ENCODE results near the gene CACNB3.
"Not testable (repeated sequence)": the region's sequence is repeated elsewhere in the genome, so short reads cannot be mapped to it uniquely, and the experiment has no call there.

Gene CACNB3

DNA sequence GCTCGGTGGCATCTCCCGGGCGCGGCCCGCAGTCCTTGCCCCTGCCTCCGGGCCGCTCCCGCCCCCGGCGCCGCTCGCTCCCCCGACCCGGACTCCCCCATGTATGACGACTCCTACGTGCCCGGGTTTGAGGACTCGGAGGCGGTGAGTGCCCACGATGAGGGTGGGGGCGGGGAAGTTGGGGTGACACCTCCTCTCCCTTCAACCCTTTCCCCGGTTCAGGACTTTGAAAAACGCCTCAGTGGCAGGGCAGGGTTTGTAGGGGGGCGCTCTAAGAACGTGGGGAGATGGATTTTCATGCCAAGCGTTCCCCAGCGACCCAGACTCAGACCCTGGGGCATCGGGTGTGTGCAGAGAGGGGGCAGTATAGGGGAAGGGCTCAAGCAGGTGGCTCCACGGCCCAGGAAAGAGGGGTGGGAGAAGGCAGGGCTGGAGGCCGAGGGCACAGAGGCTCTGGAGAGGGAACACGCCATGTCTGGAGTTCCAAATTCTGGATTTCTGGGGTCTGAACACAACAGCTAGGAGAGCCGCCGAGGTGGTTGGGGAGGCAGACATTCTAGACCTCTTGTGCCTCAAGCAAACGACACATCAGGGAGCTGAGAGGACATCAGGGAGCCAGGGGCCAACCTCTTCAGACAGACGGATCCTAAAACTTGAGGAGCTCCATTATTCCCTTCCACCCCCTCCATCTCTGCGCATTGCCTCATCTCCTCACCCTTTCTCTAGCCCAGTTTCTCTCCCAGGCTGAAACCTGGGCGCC lies 715 bp downstream of the CACNB3 start:
- DNase-seq (ENCODE audit: low read depth in 1 of 2, low spot score in 1 of 2): no peak

DNA sequence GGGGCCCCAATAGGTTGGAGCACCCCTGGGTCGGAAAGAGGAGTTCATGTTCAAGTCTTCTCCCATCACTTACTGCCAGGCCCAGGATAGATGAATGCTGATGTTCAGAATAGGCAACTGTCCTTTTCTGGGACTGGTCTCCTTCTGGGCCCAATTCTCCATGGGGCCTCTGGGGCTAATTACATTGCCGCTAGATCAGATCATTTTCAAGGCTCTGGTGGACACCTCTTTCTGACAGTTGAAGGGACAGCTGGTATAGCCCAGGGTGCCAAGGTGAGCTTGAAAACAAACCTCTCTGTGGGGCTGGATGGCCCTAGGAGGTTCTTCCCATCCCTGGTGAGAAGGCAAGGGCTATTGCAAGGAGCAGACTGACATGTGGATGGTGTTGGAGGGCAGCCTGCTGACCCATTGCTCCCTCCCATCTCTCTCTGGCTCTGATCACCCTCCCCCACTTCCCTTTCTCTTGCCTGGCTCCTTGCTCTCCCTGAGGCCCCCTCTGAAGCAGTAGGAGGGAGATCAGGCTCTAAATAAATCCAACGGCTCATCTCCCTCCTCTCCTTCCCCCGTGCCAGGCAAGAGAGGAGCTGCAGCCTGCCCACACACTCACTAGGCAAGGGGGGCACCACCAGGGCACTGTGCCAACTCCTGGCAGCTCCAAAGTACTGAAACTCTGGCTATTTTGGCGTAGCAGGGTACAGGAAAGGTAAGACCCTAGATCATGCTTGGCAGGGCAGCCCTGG lies 1.9 kb downstream of the CACNB3 start:
- DNase-seq (ENCODE audit: low read depth in 1 of 2, low spot score in 1 of 2): no peak

DNA sequence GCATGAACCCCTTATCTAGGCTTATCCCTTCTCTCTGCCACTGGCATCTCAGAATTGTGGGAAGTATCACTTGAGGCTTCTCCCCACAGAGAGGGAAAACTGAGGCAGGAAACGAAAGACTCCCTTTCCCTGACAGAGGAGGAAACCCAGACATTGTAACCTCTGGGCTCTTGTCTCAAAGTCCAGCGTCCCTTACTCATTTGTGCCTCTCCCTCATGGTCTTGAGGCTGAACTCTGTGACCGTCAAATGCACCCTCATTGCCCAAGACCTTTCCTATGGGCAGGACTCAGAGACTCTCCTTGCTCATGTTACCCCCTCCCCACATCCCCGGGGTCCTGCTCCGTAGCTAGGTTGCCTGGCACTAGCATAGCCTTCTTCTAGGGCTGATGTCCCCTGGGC lies 3.8 kb downstream of the CACNB3 start:
- DNase-seq (ENCODE audit: low read depth in 1 of 2, low spot score in 1 of 2): no peak

DNA sequence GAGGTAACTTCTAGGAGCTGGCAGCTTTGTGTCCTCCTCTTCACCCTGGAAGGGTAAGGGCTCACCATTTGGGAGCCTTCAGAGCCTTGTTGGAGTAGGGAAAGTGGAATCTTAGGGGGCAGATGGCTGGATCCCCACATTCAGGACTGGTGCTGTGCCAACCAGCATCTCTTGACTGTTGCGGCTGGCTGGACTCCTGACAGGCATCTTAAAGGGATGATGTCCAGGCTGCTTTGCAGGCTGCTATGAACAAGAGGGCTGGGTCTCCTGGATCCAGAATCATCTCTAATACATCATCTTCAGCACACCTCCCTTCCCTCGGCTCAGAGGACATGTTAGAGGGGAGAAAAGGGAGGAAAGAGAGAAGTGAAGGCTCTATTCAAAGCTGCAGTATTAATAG lies 4.4 kb downstream of the CACNB3 start:
- DNase-seq (ENCODE audit: low read depth in 1 of 2, low spot score in 1 of 2): no peak

DNA sequence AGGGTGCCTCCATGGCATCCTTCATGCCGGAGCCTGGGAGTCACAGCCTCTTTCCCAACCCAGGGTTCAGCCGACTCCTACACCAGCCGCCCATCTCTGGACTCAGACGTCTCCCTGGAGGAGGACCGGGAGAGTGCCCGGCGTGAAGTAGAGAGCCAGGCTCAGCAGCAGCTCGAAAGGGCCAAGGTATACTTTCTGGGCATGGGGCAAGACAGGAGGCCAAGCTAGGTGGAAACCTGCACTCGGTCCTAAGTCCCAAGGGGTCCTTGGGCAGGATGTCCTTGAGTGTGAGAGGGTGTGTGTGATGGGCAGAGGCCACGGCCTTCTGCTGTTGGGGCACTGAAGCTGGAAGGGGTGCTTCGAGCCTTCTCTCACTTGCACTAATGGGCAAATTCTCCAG lies 5.0 kb downstream of the CACNB3 start:
- no peak for DNase-seq (ENCODE audit: low read depth in 1 of 2, low spot score in 1 of 2)

DNA sequence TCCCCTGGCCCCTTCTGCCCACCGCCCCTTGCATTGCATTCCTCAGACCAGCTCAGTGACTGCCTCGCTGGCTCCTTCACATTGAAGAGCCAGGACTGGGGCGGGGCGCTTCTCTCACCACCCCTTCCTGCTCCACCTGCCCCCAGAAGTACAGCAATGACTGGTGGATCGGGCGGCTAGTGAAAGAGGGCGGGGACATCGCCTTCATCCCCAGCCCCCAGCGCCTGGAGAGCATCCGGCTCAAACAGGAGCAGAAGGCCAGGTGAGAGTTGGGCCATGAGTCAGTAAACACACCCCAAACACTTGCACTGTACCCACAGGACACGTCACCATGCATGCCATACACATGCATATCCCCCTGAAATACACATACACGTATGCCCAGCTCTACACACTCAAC lies 5.8 kb downstream of the CACNB3 start:
- no peak for DNase-seq (ENCODE audit: low read depth in 1 of 2, low spot score in 1 of 2)

DNA sequence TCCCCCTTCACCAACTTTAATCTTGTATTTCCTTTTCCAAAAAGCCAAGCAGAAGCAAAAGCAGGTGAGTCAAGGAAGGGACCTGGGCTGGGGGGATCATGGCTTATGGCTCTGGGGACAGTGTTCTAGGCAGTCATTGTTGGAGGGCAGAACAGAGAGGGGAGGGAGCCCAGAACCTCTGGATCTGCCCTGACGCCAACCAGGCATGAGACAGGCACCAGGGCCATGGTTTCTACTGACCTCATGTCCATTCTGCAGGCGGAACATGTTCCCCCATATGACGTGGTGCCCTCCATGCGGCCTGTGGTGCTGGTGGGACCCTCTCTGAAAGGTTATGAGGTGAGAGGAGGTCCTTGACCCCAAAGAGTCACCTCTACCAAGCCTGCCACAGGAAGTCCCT lies 6.6 kb downstream of the CACNB3 start:
- DNase-seq (ENCODE audit: low read depth in 1 of 2, low spot score in 1 of 2): no peak

DNA sequence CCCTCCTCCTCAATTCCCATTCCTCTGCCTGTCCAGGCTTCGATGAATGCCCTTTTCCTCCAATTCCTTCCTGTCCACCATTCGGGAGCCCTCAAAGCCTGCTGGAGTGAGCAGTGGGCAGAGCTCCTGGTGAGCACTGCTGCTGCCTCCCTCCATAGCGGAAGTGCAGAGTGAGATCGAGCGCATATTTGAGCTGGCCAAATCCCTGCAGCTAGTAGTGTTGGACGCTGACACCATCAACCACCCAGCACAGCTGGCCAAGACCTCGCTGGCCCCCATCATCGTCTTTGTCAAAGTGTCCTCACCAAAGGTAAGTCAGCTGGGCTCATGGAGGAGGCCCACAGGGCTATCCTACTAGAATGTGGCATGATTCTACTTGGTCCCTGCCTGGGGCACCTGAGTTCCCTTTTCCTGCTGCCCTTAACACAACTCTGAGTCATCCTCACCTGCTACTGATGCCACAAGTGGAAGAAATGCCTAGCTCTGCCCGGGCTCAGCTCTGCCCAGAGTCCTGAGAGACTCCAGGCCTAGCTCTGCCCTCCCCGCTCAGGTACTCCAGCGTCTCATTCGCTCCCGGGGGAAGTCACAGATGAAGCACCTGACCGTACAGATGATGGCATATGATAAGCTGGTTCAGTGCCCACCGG lies 8.0 kb downstream of the CACNB3 start:
- DNase-seq (ENCODE audit: low read depth in 1 of 2, low spot score in 1 of 2): no peak

DNA sequence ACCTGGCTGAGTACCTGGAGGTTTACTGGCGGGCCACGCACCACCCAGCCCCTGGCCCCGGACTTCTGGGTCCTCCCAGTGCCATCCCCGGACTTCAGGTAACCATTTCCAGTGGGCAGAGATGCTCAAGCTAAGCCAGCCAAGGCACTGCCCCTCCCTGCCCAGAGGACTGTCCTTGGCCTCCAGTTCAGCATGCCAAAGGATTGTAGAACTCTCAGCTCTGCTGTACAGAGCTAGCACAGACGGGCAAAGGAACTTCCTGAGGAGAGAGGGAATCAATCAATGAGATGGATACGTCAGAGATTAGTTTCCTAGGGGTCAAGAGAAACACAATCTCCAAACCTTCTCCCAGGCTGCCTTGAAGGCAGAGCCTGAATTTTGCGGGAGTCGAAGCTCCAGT lies 8.7 kb downstream of the CACNB3 start:
- DNase-seq (ENCODE audit: low read depth in 1 of 2, low spot score in 1 of 2): no peak

DNA sequence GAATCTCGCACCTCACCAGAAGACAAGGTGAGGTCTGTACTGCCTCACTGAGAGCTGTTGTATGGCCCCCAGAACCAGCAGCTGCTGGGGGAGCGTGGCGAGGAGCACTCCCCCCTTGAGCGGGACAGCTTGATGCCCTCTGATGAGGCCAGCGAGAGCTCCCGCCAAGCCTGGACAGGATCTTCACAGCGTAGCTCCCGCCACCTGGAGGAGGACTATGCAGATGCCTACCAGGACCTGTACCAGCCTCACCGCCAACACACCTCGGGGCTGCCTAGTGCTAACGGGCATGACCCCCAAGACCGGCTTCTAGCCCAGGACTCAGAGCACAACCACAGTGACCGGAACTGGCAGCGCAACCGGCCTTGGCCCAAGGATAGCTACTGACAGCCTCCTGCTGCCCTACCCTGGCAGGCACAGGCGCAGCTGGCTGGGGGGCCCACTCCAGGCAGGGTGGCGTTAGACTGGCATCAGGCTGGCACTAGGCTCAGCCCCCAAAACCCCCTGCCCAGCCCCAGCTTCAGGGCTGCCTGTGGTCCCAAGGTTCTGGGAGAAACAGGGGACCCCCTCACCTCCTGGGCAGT lies 9.3 kb downstream of the CACNB3 start:
- DNase-seq (ENCODE audit: low read depth in 1 of 2, low spot score in 1 of 2): no peak

DNA sequence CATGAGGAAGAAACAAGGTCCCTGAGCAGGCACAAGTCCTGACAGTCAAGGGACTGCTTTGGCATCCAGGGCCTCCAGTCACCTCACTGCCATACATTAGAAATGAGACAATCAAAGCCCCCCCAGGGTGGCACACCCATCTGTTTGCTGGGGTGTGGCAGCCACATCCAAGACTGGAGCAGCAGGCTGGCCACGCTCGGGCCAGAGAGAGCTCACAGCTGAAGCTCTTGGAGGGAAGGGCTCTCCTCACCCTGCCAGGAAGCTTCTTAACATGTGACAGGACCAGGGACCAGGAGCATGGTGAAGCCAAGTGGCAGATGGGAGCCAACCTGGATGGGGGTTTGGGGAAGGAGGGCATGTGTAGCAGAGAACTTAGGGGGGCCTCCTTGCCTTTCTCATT lies 10.0 kb downstream of the CACNB3 start:
- no peak for DNase-seq (ENCODE audit: low read depth in 1 of 2, low spot score in 1 of 2)

DNA sequence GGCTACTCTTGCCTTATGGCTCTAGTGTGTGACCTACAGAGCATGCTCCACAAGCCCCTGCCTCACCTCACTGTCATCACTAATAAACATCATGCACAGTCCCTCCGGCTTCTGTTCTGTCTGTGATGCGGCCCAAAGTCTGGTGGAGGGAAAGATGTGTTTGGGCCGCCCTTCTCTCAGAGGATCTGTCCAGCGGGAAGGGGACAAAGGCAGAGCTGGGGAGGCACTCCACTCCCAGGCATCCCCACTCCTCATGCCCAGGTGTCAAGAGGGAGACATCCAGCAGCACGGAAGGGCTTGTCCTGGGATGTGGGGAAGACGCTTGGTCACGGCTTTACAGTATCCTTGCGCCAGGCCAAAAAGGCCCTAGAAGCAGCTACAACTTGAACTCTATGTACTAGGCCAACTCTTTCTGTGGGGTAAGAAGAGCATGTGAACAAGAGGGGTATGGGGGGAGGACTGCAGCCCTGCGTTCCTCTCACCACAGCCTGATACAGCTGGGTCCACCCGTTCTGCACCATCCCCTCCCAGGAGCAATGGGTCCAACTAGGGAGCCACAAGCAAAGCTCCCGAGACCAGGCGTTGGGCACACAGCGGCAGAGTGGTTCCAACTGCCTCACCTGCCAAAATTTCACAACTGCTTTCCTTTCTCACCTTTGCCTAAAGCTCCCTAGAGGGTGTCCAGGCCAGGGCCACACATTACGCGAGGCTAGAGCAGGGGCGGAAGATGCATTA lies 10.7 kb downstream of the CACNB3 start:
- DNase-seq (ENCODE audit: low read depth in 1 of 2, low spot score in 1 of 2): no peak

DNA sequence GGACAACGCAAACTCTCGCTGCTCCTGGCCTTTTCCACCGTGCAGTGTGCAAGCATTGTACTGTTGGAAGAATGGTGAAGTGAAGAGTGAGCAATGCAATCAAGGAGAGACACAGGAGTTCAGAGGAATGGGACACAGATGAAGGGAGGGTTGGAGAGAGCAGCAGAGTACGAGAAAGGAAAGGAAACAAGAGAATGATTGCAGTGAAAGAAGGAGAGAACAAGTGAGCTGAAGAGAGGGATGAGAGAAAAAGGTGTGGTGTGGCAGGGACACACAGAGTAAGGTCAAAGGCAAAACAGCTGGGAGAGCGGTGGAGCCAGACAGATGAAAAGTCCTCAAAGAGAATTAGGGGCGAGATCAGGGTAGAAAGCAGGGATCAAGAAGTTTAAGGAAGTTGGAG lies 13.0 kb downstream of the CACNB3 start:
- DNase-seq (ENCODE audit: low read depth in 1 of 2, low spot score in 1 of 2): no peak

DNA sequence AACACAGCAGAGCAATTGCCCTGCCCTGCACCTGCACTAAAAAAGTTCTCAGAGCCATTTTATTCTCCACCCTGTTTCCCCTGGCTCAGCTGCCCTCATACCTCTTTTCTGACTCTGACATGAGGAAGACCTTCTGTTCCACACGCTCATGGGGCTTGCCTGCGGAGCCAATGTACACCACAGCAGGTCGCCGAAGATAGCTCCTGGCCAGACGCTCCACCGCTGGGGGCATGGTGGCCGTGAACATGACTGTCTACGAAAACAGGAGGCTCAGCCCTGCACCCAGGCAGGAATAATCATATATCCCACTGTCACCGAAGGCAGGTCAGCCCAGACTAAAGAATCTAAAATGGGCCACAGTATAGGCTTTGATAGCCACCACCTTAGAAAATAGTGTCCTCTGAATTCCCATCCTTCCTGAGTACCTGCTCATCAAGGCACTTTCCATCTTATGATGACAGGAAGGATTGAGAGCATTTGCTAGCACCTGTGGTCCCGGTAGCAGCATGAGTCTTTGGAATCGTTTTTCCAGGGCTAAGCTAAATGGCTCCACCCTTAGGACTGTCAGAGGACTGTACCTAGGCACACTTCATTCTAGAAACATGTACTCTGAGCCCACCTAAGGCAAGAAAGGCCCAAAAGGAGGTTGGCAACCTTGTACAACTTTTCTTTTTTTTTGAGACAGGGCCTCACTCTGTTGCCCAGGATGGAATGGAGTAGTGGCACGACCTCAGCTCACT lies 14.2 kb downstream of the CACNB3 start:
- DNase-seq (ENCODE audit: low read depth in 1 of 2, low spot score in 1 of 2): no peak

DNA sequence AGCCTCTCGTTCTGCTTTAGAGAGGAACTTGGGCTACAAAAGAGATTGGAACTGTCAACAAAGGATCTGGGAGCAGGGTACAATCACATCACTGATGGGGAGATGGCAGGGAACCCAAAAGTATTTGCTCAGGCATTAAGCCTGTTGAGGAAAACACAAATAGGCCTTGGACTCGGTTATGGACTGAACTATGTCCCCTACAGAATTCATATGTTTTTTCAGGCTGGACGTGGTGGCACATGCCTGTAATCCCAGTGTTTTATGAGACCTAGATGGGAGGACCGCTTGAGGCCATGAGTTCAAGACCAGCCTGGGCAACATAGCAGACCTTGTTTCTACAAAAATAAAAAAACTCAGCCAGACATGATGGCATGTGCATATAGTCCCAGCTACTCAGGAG lies 19.8 kb downstream of the CACNB3 start:
- DNase-seq (ENCODE audit: low read depth in 1 of 2, low spot score in 1 of 2): no peak

DNA sequence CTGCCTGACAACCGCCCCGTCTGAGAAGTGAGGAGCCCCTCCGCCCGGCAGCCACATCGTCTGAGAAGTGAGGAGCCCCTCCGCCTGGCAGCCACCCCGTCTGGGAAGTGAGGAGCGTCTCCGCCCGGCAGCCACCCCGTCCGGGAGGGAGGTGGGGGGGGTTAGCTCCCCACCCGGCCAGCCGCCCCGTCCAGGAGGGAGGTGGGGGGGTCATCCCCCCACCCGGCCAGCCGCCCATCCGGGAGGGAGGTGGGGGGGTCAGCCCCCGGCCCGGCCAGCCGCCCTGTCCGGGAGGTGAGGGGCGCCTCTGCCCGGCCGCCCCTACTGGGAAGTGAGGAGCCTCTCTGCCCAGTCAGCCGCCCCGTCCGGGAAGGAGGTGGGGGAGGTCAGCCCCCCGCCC lies 23.7 kb downstream of the CACNB3 start:
- not testable (repeated sequence) for DNase-seq (ENCODE audit: low read depth in 1 of 2, low spot score in 1 of 2)

DNA sequence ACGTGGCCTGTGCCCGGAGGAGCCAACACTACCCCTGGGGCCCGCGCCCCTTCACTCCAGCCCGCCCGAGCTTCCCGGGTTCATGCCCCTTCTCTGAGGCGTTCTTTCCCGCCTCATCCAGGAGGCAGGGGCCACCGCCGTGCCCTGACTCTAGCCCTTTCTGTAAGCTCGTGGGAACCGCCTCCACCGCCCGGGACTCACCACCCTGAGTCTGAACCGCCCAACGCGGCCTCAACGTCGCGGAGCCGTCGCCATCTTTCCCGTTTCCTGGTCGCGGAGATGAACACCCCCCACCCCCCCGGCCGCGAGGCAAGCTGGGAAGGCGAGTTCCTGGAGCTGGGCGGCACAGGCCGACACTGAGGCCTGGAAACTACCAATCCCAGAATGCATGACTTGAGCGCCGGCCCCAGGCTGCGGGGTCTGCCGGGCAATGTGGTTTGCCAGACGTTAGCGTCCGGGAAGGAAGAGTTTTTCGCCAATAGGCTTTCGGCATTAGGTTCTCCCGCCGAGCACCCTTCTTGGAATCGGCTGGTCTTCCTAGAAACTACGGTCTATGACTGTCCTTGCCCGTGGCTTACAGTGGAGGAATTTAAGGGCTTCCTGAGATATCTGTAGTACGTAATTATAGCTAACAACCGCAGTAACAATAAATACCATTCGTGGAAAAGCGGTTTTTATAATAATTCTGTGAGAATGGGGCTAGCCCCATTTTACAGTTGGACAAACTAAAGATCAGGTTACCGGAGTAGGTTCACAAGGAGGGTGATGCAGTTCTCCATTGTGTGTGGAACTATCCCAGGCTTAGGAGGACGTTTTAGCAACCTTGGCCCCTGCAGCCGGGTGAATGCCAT lies 33.8 kb downstream of the CACNB3 start, which contains the start of gene DDX23:
Gene DDX23 (minus strand): TSS at position 281 of the 851 bp plus-strand sequence. CDS start 6,381 bp downstream, outside the sequence.
- peak; percentile 71 to 88 for DNase-seq (ENCODE audit: low read depth in 1 of 2, low spot score in 1 of 2)

DNA sequence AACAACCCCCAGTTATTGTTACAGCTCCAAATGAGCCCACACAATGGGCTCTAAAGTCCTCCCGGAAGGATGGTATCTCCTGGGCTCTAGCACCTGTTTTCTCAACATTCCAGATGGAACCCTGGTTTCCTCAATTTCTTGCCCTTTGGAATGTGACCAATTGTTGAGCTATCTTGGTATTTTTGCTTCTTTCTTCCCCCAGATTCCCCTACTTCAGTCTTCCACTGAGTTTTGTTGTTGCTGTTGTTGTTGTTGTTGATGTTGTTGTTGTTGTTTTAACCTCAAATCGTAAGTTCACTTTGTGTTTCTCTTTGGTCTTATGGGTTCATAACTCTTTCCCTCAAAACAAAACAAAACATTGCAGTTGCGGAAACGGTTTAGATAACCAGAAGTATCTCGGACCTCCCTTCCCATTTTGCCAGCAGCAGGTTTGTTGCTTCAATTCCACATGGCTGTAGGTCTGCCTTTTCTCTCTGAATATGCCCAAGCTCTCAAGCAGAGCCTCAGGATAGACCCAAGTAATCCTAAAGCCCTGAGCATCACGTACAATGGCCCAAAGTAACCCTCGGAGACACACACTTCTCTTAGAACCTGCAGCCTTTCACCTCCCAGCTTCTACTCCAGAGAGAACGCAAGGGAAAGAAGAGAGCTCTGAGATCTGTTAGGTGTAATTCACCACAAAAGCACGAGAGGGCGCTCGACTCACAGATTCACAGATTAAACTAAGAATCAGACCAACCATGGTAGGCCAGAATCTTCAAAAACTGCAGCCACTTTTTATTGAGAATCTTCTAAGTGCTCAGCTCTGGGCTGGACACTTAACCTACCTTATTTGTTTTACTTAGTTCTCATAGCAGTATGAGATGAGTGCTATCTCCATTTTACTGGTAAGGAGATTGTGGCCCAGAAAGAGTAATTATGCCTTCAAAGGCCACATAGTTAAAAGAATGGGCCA lies 34.7 kb downstream of the CACNB3 start:
- peak; percentile 76 to 85 for DNase-seq (ENCODE audit: low read depth in 1 of 2, low spot score in 1 of 2)

Measured in activated CD4-positive, alpha-beta T cell treated with anti-CD3 and anti-CD28 coated beads, Interleukin-2, amount 50 U/mL, for 24 hours (primary cell).